ENCODE measurements around the gene IL32. TPM values are rescaled to one million over a fixed set of nuclear protein-coding genes. Genes with fewer than 3 reads are reported as not detected.

The IL32 gene
- total and polyA plus RNA-seq, 2 donors (not counting 1 experiment from before 2014, with no cell fraction given) = 2.0 to 2.3 TPM

Small RNA genes within 50 kb of the gene (small RNA-seq; reads per million reads assigned to genes)
- gene RNU1-22P (ENCODE audit: insufficient read length, low read depth, low replicate concordance) = 0.57 reads per million

Other genes starting within 250 kb of the IL32 start
- gene PRSS21, start 248.4 kb upstream of the IL32 start, total RNA-seq = 1.8 and 2.0 TPM in 2 replicates
- gene PRSS21, start 248.4 kb upstream of the IL32 start, polyA plus RNA-seq = 4.3 and 5.8 TPM in 2 replicates
- gene ZG16B, start 235.3 kb upstream of the IL32 start, total RNA-seq = not detected in 2 replicates
- not detected in 2 replicates for gene ZG16B, start 235.3 kb upstream of the IL32 start, polyA plus RNA-seq
- gene PRSS22, start 207.5 kb upstream of the IL32 start, total RNA-seq = not detected in 2 replicates
- not detected in 2 replicates for gene PRSS22, start 207.5 kb upstream of the IL32 start, polyA plus RNA-seq
- 22.3 and 26.5 TPM in 2 replicates for gene FLYWCH2, start 182.4 kb upstream of the IL32 start, total RNA-seq
- gene FLYWCH2, start 182.4 kb upstream of the IL32 start, polyA plus RNA-seq = 18.7 and 24.1 TPM in 2 replicates
- gene FLYWCH1, start 153.7 kb upstream of the IL32 start, total RNA-seq = 119 and 120 TPM in 2 replicates
- gene FLYWCH1, start 153.7 kb upstream of the IL32 start, polyA plus RNA-seq = 43.0 and 78.3 TPM in 2 replicates
- gene KREMEN2, start 101.4 kb upstream of the IL32 start, total RNA-seq = 0.17 and 0.19 TPM in 2 replicates
- 1.1 and 2.6 TPM in 2 replicates for gene KREMEN2, start 101.4 kb upstream of the IL32 start, polyA plus RNA-seq
- 1.8 and 2.6 TPM in 2 replicates for gene PAQR4, start 96.3 kb upstream of the IL32 start, total RNA-seq
- 1.8 and 2.8 TPM in 2 replicates for gene PAQR4, start 96.3 kb upstream of the IL32 start, polyA plus RNA-seq
- 0.67 and 1.0 TPM in 2 replicates for gene PKMYT1, start 85.2 kb upstream of the IL32 start, total RNA-seq
- 1.4 and 2.6 TPM in 2 replicates for gene PKMYT1, start 85.2 kb upstream of the IL32 start, polyA plus RNA-seq
- not detected in 2 replicates for gene CLDN9, start 52.7 kb upstream of the IL32 start, total RNA-seq
- 0.04 and 0.20 TPM in 2 replicates for gene CLDN9, start 52.7 kb upstream of the IL32 start, polyA plus RNA-seq
- not detected in 2 replicates for gene CLDN6, start 47.5 kb upstream of the IL32 start, total RNA-seq
- gene CLDN6, start 47.5 kb upstream of the IL32 start, polyA plus RNA-seq = not detected in 2 replicates
- gene TNFRSF12A, start 45.3 kb upstream of the IL32 start, total RNA-seq = 0.85 and 1.3 TPM in 2 replicates
- gene TNFRSF12A, start 45.3 kb upstream of the IL32 start, polyA plus RNA-seq = 0.61 and 0.72 TPM in 2 replicates
- 17.9 and 19.1 TPM in 2 replicates for gene HCFC1R1, start 41.7 kb upstream of the IL32 start, total RNA-seq
- 15.3 and 24.8 TPM in 2 replicates for gene HCFC1R1, start 41.7 kb upstream of the IL32 start, polyA plus RNA-seq
- gene THOC6, start 41.6 kb upstream of the IL32 start, total RNA-seq = 25.3 and 28.5 TPM in 2 replicates
- gene THOC6, start 41.6 kb upstream of the IL32 start, polyA plus RNA-seq = 52.2 and 63.9 TPM in 2 replicates
- gene BICDL2, start 28.7 kb upstream of the IL32 start, total RNA-seq = 0.20 TPM in 1 of 2 replicates, not detected in the other
- not detected in 2 replicates for gene BICDL2, start 28.7 kb upstream of the IL32 start, polyA plus RNA-seq
- gene MMP25, start 19.1 kb upstream of the IL32 start, total RNA-seq = 0.17 and 0.22 TPM in 2 replicates
- gene MMP25, start 19.1 kb upstream of the IL32 start, polyA plus RNA-seq = 0.12 and 0.40 TPM in 2 replicates
- gene ZSCAN10, start 33.7 kb downstream of the IL32 start, total RNA-seq = not detected in 2 replicates
- 0.36 TPM in 1 of 2 replicates, not detected in the other for gene ZSCAN10, start 33.7 kb downstream of the IL32 start, polyA plus RNA-seq
- not detected in 2 replicates for gene ZNF205, start 46.9 kb downstream of the IL32 start, total RNA-seq
- gene ZNF205, start 46.9 kb downstream of the IL32 start, polyA plus RNA-seq = not detected in 2 replicates
- 7.2 and 9.5 TPM in 2 replicates for gene ZNF213, start 69.4 kb downstream of the IL32 start, total RNA-seq
- 0.97 and 1.4 TPM in 2 replicates for gene ZNF213, start 69.4 kb downstream of the IL32 start, polyA plus RNA-seq
- not detected in 2 replicates for gene OR1F1, start 122.6 kb downstream of the IL32 start, total RNA-seq
- not detected in 2 replicates for gene OR1F1, start 122.6 kb downstream of the IL32 start, polyA plus RNA-seq
- 16.1 and 20.1 TPM in 2 replicates for gene ZNF200, start 169.5 kb downstream of the IL32 start, total RNA-seq
- gene ZNF200, start 169.5 kb downstream of the IL32 start, polyA plus RNA-seq = 2.4 and 2.7 TPM in 2 replicates
- gene MEFV, start 191.0 kb downstream of the IL32 start, total RNA-seq = 0.10 and 0.25 TPM in 2 replicates
- 0.24 and 0.29 TPM in 2 replicates for gene MEFV, start 191.0 kb downstream of the IL32 start, polyA plus RNA-seq
- 43.0 and 46.0 TPM in 2 replicates for gene ZNF263, start 217.9 kb downstream of the IL32 start, total RNA-seq
- 21.4 and 24.7 TPM in 2 replicates for gene ZNF263, start 217.9 kb downstream of the IL32 start, polyA plus RNA-seq
- 12.8 and 15.7 TPM in 2 replicates for gene TIGD7, start 239.8 kb downstream of the IL32 start, total RNA-seq
- gene TIGD7, start 239.8 kb downstream of the IL32 start, polyA plus RNA-seq = 3.1 and 4.5 TPM in 2 replicates
- gene ZNF75A, start 239.9 kb downstream of the IL32 start, total RNA-seq = 111 and 118 TPM in 2 replicates
- gene ZNF75A, start 239.9 kb downstream of the IL32 start, polyA plus RNA-seq = 31.4 and 33.6 TPM in 2 replicates